Measurements from ENCODE around the gene LAMC2.

The LAMC2 gene

DNA sequence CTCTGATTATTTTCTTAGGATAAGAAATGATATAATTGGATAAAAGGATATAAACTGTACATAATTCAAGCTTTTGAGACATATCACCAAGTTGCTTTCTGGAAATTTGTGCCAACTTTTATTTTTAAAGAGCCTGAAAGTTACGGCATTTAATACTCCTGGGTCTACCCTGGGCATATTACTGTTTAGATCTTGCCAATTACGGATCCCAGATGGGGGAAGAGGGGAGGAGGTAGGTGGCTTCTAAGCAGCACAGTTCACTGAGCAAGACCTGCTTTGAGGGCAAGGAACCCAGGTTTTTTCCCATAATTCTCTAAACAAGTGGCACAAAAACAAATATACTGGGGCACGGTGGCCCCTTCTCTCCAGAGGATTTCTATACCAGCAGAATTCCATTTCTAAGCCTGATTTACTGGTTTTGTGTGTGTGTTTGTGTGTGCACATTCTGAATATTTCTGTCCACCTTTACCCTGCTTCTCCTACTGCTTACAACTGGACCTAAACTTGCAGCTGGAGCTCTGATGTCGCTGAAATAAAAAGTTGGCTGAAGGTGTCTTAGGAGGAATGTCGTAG is 76.7 kb downstream of the LAMC2 start:
- Histone ChIP-seq H3K4me3 (ENCODE audit: severe bottlenecking) (no peak overlapping the region), H3K27ac (ENCODE audit: poor library complexity, severe bottlenecking) (no peak overlapping the region), H3K27me3 (ENCODE audit: insufficient read depth, poor library complexity, severe bottlenecking) (no peaks in the 10 kb centered on the region), H3K4me1 (ENCODE audit: insufficient read depth, poor library complexity, severe bottlenecking) (peaks cover 4% of the 10 kb centered on the region), H3K9me3 (ENCODE audit: severe bottlenecking) (no peaks in the 10 kb centered on the region), H3K36me3 (ENCODE audit: low read depth) (no peaks in the 10 kb centered on the region)
- DNase-seq (ENCODE audit: low spot score), result no peak
- TF ChIP-seq, protein P1, sequence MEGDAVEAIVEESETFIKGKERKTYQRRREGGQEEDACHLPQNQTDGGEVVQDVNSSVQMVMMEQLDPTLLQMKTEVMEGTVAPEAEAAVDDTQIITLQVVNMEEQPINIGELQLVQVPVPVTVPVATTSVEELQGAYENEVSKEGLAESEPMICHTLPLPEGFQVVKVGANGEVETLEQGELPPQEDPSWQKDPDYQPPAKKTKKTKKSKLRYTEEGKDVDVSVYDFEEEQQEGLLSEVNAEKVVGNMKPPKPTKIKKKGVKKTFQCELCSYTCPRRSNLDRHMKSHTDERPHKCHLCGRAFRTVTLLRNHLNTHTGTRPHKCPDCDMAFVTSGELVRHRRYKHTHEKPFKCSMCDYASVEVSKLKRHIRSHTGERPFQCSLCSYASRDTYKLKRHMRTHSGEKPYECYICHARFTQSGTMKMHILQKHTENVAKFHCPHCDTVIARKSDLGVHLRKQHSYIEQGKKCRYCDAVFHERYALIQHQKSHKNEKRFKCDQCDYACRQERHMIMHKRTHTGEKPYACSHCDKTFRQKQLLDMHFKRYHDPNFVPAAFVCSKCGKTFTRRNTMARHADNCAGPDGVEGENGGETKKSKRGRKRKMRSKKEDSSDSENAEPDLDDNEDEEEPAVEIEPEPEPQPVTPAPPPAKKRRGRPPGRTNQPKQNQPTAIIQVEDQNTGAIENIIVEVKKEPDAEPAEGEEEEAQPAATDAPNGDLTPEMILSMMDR (IDR thresholded peaks at IDR 0.05; ENCODE audit: poor library complexity, severe bottlenecking), result no peak
- ATAC-seq (ENCODE audit: low read depth), result no peak

DNA sequence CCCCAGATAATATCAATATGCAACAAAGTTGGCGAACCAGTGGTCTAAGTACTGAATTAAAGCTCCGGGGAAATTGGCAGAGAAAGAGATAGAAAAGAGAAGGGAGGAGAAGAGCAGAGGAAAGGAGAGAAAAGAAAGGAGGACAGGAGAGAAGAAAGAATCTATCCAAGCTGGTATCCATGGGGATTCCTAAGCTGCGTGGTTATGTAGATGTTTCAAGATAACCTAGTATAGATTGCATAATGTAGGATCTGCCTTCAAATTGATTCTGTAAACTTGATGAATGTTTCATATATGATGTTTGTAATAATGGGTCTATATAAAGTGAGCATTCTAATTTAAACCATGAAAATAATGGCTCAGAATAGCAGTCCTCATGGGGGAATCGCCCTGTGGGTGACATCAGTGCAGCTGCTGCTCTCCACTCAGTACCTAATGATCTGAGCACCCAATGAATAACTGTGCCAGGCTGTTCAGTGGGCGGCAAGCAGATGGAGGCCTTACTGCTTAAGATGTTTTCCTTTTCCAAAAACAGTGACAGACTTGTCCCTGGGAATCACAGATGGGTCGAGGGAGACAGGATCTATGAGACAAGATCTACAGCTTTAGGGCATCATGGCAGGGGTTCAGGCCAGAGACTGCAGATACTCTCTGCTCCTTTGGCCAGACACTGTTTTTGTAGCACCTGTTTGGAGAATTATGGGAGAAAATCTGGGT is 78.0 kb downstream of the LAMC2 start:
- ATAC-seq (ENCODE audit: low read depth) (no peak), DNase-seq (ENCODE audit: low spot score) (no peak)
- Histone ChIP-seq H3K27me3 (ENCODE audit: insufficient read depth, poor library complexity, severe bottlenecking) (no peaks in the 10 kb centered on the region), H3K36me3 (ENCODE audit: low read depth) (no peaks in the 10 kb centered on the region), H3K27ac (ENCODE audit: poor library complexity, severe bottlenecking) (no peak overlapping the region), H3K4me3 (ENCODE audit: severe bottlenecking) (no peak overlapping the region), H3K9me3 (ENCODE audit: severe bottlenecking) (no peaks in the 10 kb centered on the region), H3K4me1 (ENCODE audit: insufficient read depth, poor library complexity, severe bottlenecking) (peaks cover 14% of the 10 kb centered on the region)
- TF ChIP-seq, protein P1 (IDR thresholded peaks at IDR 0.05; ENCODE audit: poor library complexity, severe bottlenecking), result no peak

DNA sequence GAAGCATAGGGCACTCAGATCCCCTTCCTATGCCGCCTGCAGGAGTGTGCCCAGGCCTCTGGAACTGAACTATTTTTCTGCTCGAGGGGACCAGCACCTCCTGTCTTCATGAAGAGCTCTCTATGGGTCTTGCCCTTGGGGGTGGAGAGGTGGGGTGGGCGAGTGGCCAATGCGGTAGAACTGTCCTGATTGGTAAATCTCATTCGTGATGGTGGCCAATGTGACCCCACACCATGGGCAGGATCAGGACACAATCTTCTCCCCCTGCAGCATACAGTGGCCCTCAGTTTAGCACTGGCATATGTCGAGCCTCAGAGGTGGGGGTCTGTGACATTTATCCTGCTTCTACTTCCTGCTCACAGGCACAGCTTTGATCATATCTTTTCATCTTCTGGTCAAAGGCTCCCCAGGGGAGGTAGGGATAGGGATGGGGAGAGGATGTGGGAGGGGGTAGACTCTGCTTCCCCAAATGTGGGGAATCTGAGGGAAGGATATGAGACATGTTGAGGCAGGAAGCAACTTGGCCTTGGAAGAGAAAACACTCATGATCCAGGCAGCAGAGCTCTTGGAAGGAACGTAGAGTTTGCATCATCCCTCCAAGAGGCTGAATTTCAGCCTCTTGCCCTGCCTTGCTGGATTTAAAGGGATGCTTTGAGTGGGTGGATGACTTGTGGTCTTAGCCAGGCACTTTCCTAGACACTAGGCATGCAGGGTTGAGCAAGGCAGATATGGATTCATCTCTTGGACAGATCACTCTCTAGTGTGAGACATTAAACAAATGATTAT is 81.8 kb downstream of the LAMC2 start:
- Histone ChIP-seq H3K27ac (ENCODE audit: poor library complexity, severe bottlenecking) (peak overlapping the region; percentile 89), H3K4me3 (ENCODE audit: severe bottlenecking) (no peak overlapping the region), H3K27me3 (ENCODE audit: insufficient read depth, poor library complexity, severe bottlenecking) (no peaks in the 10 kb centered on the region), H3K4me1 (ENCODE audit: insufficient read depth, poor library complexity, severe bottlenecking) (peaks cover 37% of the 10 kb centered on the region), H3K36me3 (ENCODE audit: low read depth) (no peaks in the 10 kb centered on the region), H3K9me3 (ENCODE audit: severe bottlenecking) (no peaks in the 10 kb centered on the region)
- TF ChIP-seq, protein P1 (IDR thresholded peaks at IDR 0.05; ENCODE audit: poor library complexity, severe bottlenecking), result no peak
- peak; percentile 75 for DNase-seq (ENCODE audit: low spot score)
- ATAC-seq (ENCODE audit: low read depth), result peak; percentile 83

DNA sequence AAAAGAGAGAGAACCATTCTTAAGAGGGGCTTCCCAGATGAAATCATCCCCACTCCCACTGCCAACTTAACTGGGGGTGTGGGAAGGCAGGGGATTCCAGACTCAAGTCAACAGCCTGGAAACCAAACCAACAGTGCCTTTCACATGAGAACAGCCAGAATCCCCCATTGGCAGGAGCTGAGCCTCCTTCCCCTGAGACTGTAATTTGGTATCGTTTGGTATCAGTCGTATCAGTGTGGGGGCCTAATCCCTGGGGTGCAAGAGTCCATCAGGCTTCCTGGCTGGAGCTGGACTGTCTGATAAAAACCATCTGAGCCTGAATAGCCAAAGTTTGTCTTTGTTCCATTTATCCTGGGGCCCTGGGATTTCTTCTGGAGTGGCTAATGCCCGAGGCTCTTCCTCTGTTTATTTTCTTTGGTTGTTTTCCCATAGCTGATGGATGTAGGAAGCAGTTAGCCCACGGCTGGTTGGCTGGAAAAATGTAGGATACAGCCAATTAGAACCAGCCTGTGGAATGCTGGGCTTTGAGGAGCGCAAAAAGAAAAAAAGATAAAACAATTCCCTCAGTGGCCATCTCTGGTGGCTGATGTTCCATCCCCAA is 84.6 kb downstream of the LAMC2 start:
- TF ChIP-seq, protein P1 (IDR thresholded peaks at IDR 0.05; ENCODE audit: poor library complexity, severe bottlenecking), result no peak
- no peak for DNase-seq (ENCODE audit: low spot score)
- H3K27ac ChIP-seq (ENCODE audit: poor library complexity, severe bottlenecking), result peak overlapping the region; percentile 89
- ATAC-seq (ENCODE audit: low read depth), result no peak
- H3K36me3 ChIP-seq (ENCODE audit: low read depth), result no peaks in the 10 kb centered on the region
- H3K9me3 ChIP-seq (ENCODE audit: severe bottlenecking), result no peaks in the 10 kb centered on the region
- H3K27me3 ChIP-seq (ENCODE audit: insufficient read depth, poor library complexity, severe bottlenecking), result no peaks in the 10 kb centered on the region
- no peak overlapping the region for H3K4me3 ChIP-seq (ENCODE audit: severe bottlenecking)
- peaks cover 44% of the 10 kb centered on the region for H3K4me1 ChIP-seq (ENCODE audit: insufficient read depth, poor library complexity, severe bottlenecking)

Data from RWPE2 (cell line).